ENCODE results near the gene SORBS1.

SORBS1 gene

GRCh38 chr10:95346715-95347401, 214.3 kb downstream of the SORBS1 start:
- DNase-seq (ENCODE audit: low read depth in 2 of 2), result no peak

- no peak for DNase-seq (ENCODE audit: low read depth in 2 of 2)
These were observed 217.6 kb downstream of the SORBS1 start for GRCh38 chr10:95343573-95343972.

- DNase-seq (ENCODE audit: low read depth in 2 of 2), result no peak
These were observed 219.4 kb downstream of the SORBS1 start for GRCh38 chr10:95341716-95342130.

- DNase-seq (ENCODE audit: low read depth in 2 of 2), result no peak
These were observed 221.3 kb downstream of the SORBS1 start for GRCh38 chr10:95339863-95340262.

- DNase-seq (ENCODE audit: low read depth in 2 of 2), result no peak
These were observed 223.6 kb downstream of the SORBS1 start for GRCh38 chr10:95337423-95338160.

GRCh38 chr10:95336702-95337101, 224.5 kb downstream of the SORBS1 start:
- no peak for DNase-seq (ENCODE audit: low read depth in 2 of 2)

- no peak for DNase-seq (ENCODE audit: low read depth in 2 of 2)
These were observed 225.1 kb downstream of the SORBS1 start for GRCh38 chr10:95335933-95336699.

- DNase-seq (ENCODE audit: low read depth in 2 of 2), result no peak
These were observed 226.4 kb downstream of the SORBS1 start for GRCh38 chr10:95334805-95335144.

- no peak for DNase-seq (ENCODE audit: low read depth in 2 of 2)
These were observed 227.0 kb downstream of the SORBS1 start for GRCh38 chr10:95333997-95334804.

- DNase-seq (ENCODE audit: low read depth in 2 of 2), result no peak
These were observed 228.4 kb downstream of the SORBS1 start for GRCh38 chr10:95332666-95333249.

GRCh38 chr10:95331596-95332130, 229.5 kb downstream of the SORBS1 start:
- no peak for DNase-seq (ENCODE audit: low read depth in 2 of 2)

- DNase-seq (ENCODE audit: low read depth in 2 of 2), result no peak
These were observed 230.2 kb downstream of the SORBS1 start for GRCh38 chr10:95330966-95331453.

GRCh38 chr10:95329296-95329695, 231.9 kb downstream of the SORBS1 start:
- DNase-seq (ENCODE audit: low read depth in 2 of 2), result no peak

GRCh38 chr10:95328013-95328412, 233.2 kb downstream of the SORBS1 start:
- no peak for DNase-seq (ENCODE audit: low read depth in 2 of 2)

GRCh38 chr10:95327367-95327766, 233.8 kb downstream of the SORBS1 start:
- DNase-seq (ENCODE audit: low read depth in 2 of 2), result no peak

- no peak for DNase-seq (ENCODE audit: low read depth in 2 of 2)
These were observed 234.8 kb downstream of the SORBS1 start for GRCh38 chr10:95326396-95326795.

- DNase-seq (ENCODE audit: low read depth in 2 of 2), result no peak
These were observed 235.3 kb downstream of the SORBS1 start for GRCh38 chr10:95325863-95326262.

- DNase-seq (ENCODE audit: low read depth in 2 of 2), result no peak
These were observed 236.5 kb downstream of the SORBS1 start for GRCh38 chr10:95324436-95325268.

GRCh38 chr10:95321554-95322301, 239.4 kb downstream of the SORBS1 start:
- DNase-seq (ENCODE audit: low read depth in 2 of 2), result no peak
